ENCODE measurements around the gene FAM53A.

The FAM53A gene

DNA sequence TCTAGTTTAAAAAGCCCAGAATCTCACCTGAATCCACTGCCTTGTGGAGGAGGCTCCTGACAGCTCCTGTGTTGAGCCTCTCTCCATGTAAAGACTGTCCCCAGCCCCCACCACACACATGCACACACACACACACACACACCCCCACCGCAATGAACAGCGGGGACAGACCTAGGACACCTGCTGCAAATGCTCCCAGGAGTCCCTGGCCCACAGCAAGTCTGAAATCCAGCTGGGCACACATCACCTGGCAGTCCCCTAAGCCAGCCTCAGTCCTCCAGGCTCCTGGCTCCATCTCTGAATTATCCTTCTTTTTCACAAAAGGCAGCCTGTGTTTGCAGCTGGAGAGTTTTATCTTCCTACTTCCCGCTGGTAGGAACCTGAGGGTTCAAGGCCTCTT, 6.6 kb upstream of the FAM53A start:
- no peak for DNase-seq (ENCODE audit: extremely low read depth, low read depth)
- no peak for TF ChIP-seq CTCF (IDR thresholded peaks at IDR 0.05; ENCODE audit: low read depth, low read length)

- DNase-seq (ENCODE audit: extremely low read depth, low read depth): no peak
These were observed 2.4 kb upstream of the FAM53A start for GRCh38 chr4:1686440-1687036.

DNA sequence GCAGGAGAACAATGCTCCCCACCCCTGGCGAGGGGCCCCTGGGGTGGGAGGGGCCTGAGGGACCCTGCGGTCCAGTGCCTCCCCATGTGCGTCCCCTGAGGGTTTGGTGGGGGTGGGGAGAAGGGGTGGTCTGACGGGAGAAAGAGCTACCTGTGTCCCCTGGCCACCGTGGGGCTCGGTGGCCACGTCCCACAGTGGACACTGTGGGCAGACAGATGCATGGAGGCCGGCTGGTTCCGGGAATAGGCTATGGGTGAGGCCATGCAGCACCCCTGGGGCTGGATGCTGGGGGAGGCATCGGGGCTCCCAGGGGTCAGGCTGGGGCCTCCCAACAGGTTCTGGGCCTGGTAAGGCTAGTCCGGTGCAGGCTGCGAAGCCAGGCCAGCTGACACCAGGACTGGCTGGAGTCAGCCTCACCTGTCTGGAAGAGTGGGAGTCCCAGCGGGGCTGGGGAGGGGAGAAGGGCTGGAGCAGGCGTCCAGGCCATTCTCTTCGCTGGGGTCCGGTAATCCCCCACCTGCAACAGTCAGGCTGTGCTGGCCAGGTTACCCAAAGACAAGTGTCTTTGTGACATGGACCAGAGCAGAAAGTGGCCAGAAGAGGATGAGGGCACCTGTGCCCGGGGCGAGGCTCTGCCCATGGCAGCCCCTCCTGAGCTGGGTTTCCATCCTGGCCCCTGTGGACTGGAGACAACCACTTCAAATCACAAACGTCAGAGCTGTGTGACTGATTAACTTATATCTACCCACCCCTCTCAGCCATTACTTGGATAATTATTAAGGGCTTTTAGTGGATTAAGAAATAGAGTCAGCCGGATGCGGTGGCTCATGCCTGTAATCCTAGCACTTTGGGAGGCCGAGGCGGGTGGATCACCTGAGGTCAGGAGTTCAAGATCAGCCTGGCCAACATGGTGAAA, 1.4 kb upstream of the FAM53A start:
- no peak for DNase-seq (ENCODE audit: extremely low read depth, low read depth)
- no peak for TF ChIP-seq CTCF (IDR thresholded peaks at IDR 0.05; ENCODE audit: low read depth, low read length)

More at GRCh38 chr4:1686440-1687036, 2.4 kb upstream of the FAM53A start:
- TF ChIP-seq CTCF (IDR thresholded peaks at IDR 0.05; ENCODE audit: low read depth, low read length): no peak

- no peak for TF ChIP-seq CTCF (IDR thresholded peaks at IDR 0.05; ENCODE audit: low read depth, low read length)
- DNase-seq (ENCODE audit: extremely low read depth, low read depth): no peak
These were observed 557 bp upstream of the FAM53A start for GRCh38 chr4:1684506-1685234.

GRCh38 chr4:1683261-1683735, 815 bp downstream of the FAM53A start:
- peak; percentile 38 for DNase-seq (ENCODE audit: extremely low read depth, low read depth)
- TF ChIP-seq CTCF (IDR thresholded peaks at IDR 0.05; ENCODE audit: low read depth, low read length): no peak

- no peak for TF ChIP-seq CTCF (IDR thresholded peaks at IDR 0.05; ENCODE audit: low read depth, low read length)
- DNase-seq (ENCODE audit: extremely low read depth, low read depth): no peak
These were observed 1.3 kb downstream of the FAM53A start for GRCh38 chr4:1682860-1683259.
